Keratinocyte (primary cell): ENCODE results near the gene TCERG1.

Source experiments
- CTCF ChIP-seq, 3 experiments: IDR thresholded peaks in 1 of 3; conservative IDR thresholded peaks in 1 of 3; optimal IDR thresholded peaks in 1 of 3; 2 replicates in 2 of 3; 3 replicates in 1 of 3; pipeline versions ENCODE3 to v1.5.1; 2011; ENCODE audit warnings: low read length in 3 of 3, mild to moderate bottlenecking in 3 of 3, moderate library complexity in 2 of 3, control low read depth in 1 of 3, inconsistent platforms in 1 of 3; ENCODE audit not compliant: insufficient read depth in 2 of 3; ENCODE audit errors: extremely low read depth in 1 of 3
- EZH2 ChIP-seq: IDR thresholded peaks from one replicate; pipeline ENCODE4 v1.6.1; 2012; ENCODE audit warnings: inconsistent platforms, mild to moderate bottlenecking, low read length, moderate library complexity

DNA sequence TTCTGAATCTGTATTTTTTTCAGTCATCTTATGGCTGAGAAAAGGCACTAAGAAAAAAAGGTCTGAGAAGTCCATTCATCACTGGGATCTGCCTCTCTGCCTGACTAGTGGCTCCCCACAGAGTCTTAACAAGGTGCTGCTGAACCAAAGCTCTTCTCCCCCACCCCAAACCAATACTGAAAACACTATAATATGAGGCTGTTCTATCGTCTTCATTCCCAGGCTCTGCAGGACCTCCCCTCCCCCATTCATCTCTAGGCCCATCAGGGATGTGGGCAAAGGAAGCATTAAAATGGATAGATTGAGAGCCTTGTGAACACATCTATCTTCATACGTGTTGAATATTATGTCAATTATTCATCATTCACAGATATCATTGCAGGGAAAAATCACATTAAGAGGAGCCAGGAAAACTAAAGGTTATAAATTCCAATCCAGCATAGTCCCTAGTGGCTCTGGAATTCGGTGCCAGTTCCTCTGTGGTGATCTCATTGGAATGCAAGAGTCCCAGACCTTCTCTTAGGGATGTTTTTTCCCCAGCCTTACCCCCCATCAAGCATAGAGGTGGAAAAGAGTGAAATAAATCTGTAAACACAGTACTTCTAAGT, 113.2 kb downstream of the TCERG1 start:
- TF ChIP-seq EZH2 (no peak), CTCF (optimal IDR thresholded peaks at IDR 0.05 in 1 of 3, IDR thresholded peaks at IDR 0.05 in 1 of 3, conservative IDR thresholded peaks at IDR 0.05 in 1 of 3; ENCODE audit: extremely low read depth in 1 of 3, insufficient read depth in 2 of 3, low read length in 3 of 3) (no peak)
